ENCODE data around the gene DTX2. TPM values are rescaled to one million over a fixed set of nuclear protein-coding genes. Genes with fewer than 3 reads are reported as not detected.
"Not testable (repeated sequence)": the region's sequence is repeated elsewhere in the genome, so short reads cannot be mapped to it uniquely, and the experiment has no call there.

The DTX2 gene
- total and polyA plus RNA-seq, 2 donors (not counting 1 experiment from before 2014, with no cell fraction given), result 36.4 to 66.9 TPM

- H3K4me1 Mint-ChIP-seq; H3K4me1 ChIP-seq (ENCODE audit: control insufficient read depth in 2 of 2, insufficient read depth in 2 of 2, low read length in 2 of 2); H3K27me3 Mint-ChIP-seq; DNase-seq; POLR2A ChIA-PET; CTCF ChIA-PET; H3K9me3 Mint-ChIP-seq (ENCODE audit: insufficient read depth); H3K36me3 ChIP-seq (replicated peaks in 1 of 2; ENCODE audit: control extremely low read depth in 1 of 2, control insufficient read depth in 1 of 2, extremely low read depth in 1 of 2, insufficient read depth in 2 of 2, low read length in 1 of 2); H3K9me3 ChIP-seq (ENCODE audit: control extremely low read depth in 1 of 3, control insufficient read depth in 2 of 3, insufficient read depth in 1 of 3, low read length in 2 of 3); intact Hi-C loops (cut with micrococcal nuclease); H3K79me2 ChIP-seq (ENCODE audit: control insufficient read depth, insufficient read depth, low read length); H2AFZ ChIP-seq (ENCODE audit: insufficient read depth, low read depth, low read length, poor library complexity, severe bottlenecking); H3K9ac ChIP-seq (ENCODE audit: low read length); H3K4me3 Mint-ChIP-seq; H3K4me3 ChIP-seq (ENCODE audit: control extremely low read depth in 1 of 5, extremely low read depth in 1 of 5, insufficient read depth in 1 of 5, low read depth in 2 of 5, low read length in 4 of 5); H3K27ac ChIP-seq (ENCODE audit: low read length in 2 of 2); H3K27me3 ChIP-seq (replicated peaks in 1 of 4; ENCODE audit: control extremely low read depth in 1 of 4, control insufficient read depth in 3 of 4, insufficient read depth in 4 of 4, low read length in 3 of 4); ATAC-seq (ENCODE audit: low read depth); H3K27ac Mint-ChIP-seq; H3K4me2 ChIP-seq (replicated peaks; ENCODE audit: low read depth, low read length, poor library complexity, severe bottlenecking); H4K20me1 ChIP-seq (ENCODE audit: control insufficient read depth, insufficient read depth, low read length, poor library complexity, severe bottlenecking): not testable (repeated sequence)
- 100% methylated on average over 3 of the region's 16 CpGs for WGBS (ENCODE audit: insufficient coverage)
These were observed 34.2 kb downstream of the DTX2 start for GRCh38 chr7:76495717-76496116.

GRCh38 chr7:76497918-76498582 is 36.5 kb downstream of the DTX2 start:
- H2AFZ ChIP-seq (ENCODE audit: insufficient read depth, low read depth, low read length, poor library complexity, severe bottlenecking); H3K27me3 ChIP-seq (replicated peaks in 1 of 4; ENCODE audit: control extremely low read depth in 1 of 4, control insufficient read depth in 3 of 4, insufficient read depth in 4 of 4, low read length in 3 of 4); intact Hi-C loops (cut with micrococcal nuclease); H3K36me3 ChIP-seq (replicated peaks in 1 of 2; ENCODE audit: control extremely low read depth in 1 of 2, control insufficient read depth in 1 of 2, extremely low read depth in 1 of 2, insufficient read depth in 2 of 2, low read length in 1 of 2); H3K4me2 ChIP-seq (replicated peaks; ENCODE audit: low read depth, low read length, poor library complexity, severe bottlenecking); H3K27ac Mint-ChIP-seq; H3K79me2 ChIP-seq (ENCODE audit: control insufficient read depth, insufficient read depth, low read length); H3K27ac ChIP-seq (ENCODE audit: low read length in 2 of 2); DNase-seq; H3K9me3 Mint-ChIP-seq (ENCODE audit: insufficient read depth); H3K4me3 ChIP-seq (ENCODE audit: control extremely low read depth in 1 of 5, extremely low read depth in 1 of 5, insufficient read depth in 1 of 5, low read depth in 2 of 5, low read length in 4 of 5); CTCF ChIA-PET; H3K4me3 Mint-ChIP-seq; H3K27me3 Mint-ChIP-seq; H3K4me1 Mint-ChIP-seq; H3K4me1 ChIP-seq (ENCODE audit: control insufficient read depth in 2 of 2, insufficient read depth in 2 of 2, low read length in 2 of 2); ATAC-seq (ENCODE audit: low read depth); H3K9me3 ChIP-seq (ENCODE audit: control extremely low read depth in 1 of 3, control insufficient read depth in 2 of 3, insufficient read depth in 1 of 3, low read length in 2 of 3); H4K20me1 ChIP-seq (ENCODE audit: control insufficient read depth, insufficient read depth, low read length, poor library complexity, severe bottlenecking); POLR2A ChIA-PET; H3K9ac ChIP-seq (ENCODE audit: low read length): not testable (repeated sequence)
- no CpG with 5 or more reads among the region's 27 CpGs for WGBS (ENCODE audit: insufficient coverage)

GRCh38 chr7:76498583-76499200 is 37.2 kb downstream of the DTX2 start:
- DNase-seq, result not testable (repeated sequence)

GRCh38 chr7:76499201-76499923 is 37.9 kb downstream of the DTX2 start:
- not testable (repeated sequence) for DNase-seq

More at GRCh38 chr7:76498583-76499200, 37.2 kb downstream of the DTX2 start:
- H3K4me1 ChIP-seq (ENCODE audit: control insufficient read depth in 2 of 2, insufficient read depth in 2 of 2, low read length in 2 of 2); H3K27ac Mint-ChIP-seq; H3K27me3 ChIP-seq (replicated peaks in 1 of 4; ENCODE audit: control extremely low read depth in 1 of 4, control insufficient read depth in 3 of 4, insufficient read depth in 4 of 4, low read length in 3 of 4); H3K4me1 Mint-ChIP-seq; H3K9me3 Mint-ChIP-seq (ENCODE audit: insufficient read depth); H2AFZ ChIP-seq (ENCODE audit: insufficient read depth, low read depth, low read length, poor library complexity, severe bottlenecking); H3K4me2 ChIP-seq (replicated peaks; ENCODE audit: low read depth, low read length, poor library complexity, severe bottlenecking); H3K4me3 Mint-ChIP-seq; H3K9ac ChIP-seq (ENCODE audit: low read length); H3K27ac ChIP-seq (ENCODE audit: low read length in 2 of 2); H3K4me3 ChIP-seq (ENCODE audit: control extremely low read depth in 1 of 5, extremely low read depth in 1 of 5, insufficient read depth in 1 of 5, low read depth in 2 of 5, low read length in 4 of 5); CTCF ChIA-PET; H4K20me1 ChIP-seq (ENCODE audit: control insufficient read depth, insufficient read depth, low read length, poor library complexity, severe bottlenecking); POLR2A ChIA-PET; H3K79me2 ChIP-seq (ENCODE audit: control insufficient read depth, insufficient read depth, low read length); H3K27me3 Mint-ChIP-seq; H3K9me3 ChIP-seq (ENCODE audit: control extremely low read depth in 1 of 3, control insufficient read depth in 2 of 3, insufficient read depth in 1 of 3, low read length in 2 of 3); intact Hi-C loops (cut with micrococcal nuclease); H3K36me3 ChIP-seq (replicated peaks in 1 of 2; ENCODE audit: control extremely low read depth in 1 of 2, control insufficient read depth in 1 of 2, extremely low read depth in 1 of 2, insufficient read depth in 2 of 2, low read length in 1 of 2); ATAC-seq (ENCODE audit: low read depth): not testable (repeated sequence)
- 100% methylated on average over 1 of the region's 10 CpGs for whole genome bisulfite sequencing (ENCODE audit: insufficient coverage)

More at GRCh38 chr7:76499201-76499923, 37.9 kb downstream of the DTX2 start:
- H3K27ac Mint-ChIP-seq; H3K9ac ChIP-seq (ENCODE audit: low read length); POLR2A ChIA-PET; H3K4me3 Mint-ChIP-seq; ATAC-seq (ENCODE audit: low read depth); H3K4me1 ChIP-seq (ENCODE audit: control insufficient read depth in 2 of 2, insufficient read depth in 2 of 2, low read length in 2 of 2); intact Hi-C loops (cut with micrococcal nuclease); H3K9me3 ChIP-seq (ENCODE audit: control extremely low read depth in 1 of 3, control insufficient read depth in 2 of 3, insufficient read depth in 1 of 3, low read length in 2 of 3); H4K20me1 ChIP-seq (ENCODE audit: control insufficient read depth, insufficient read depth, low read length, poor library complexity, severe bottlenecking); H3K27me3 Mint-ChIP-seq; CTCF ChIA-PET; H3K27ac ChIP-seq (ENCODE audit: low read length in 2 of 2); H2AFZ ChIP-seq (ENCODE audit: insufficient read depth, low read depth, low read length, poor library complexity, severe bottlenecking); H3K4me3 ChIP-seq (ENCODE audit: control extremely low read depth in 1 of 5, extremely low read depth in 1 of 5, insufficient read depth in 1 of 5, low read depth in 2 of 5, low read length in 4 of 5); H3K4me2 ChIP-seq (replicated peaks; ENCODE audit: low read depth, low read length, poor library complexity, severe bottlenecking); H3K27me3 ChIP-seq (replicated peaks in 1 of 4; ENCODE audit: control extremely low read depth in 1 of 4, control insufficient read depth in 3 of 4, insufficient read depth in 4 of 4, low read length in 3 of 4); H3K9me3 Mint-ChIP-seq (ENCODE audit: insufficient read depth); H3K79me2 ChIP-seq (ENCODE audit: control insufficient read depth, insufficient read depth, low read length); H3K36me3 ChIP-seq (replicated peaks in 1 of 2; ENCODE audit: control extremely low read depth in 1 of 2, control insufficient read depth in 1 of 2, extremely low read depth in 1 of 2, insufficient read depth in 2 of 2, low read length in 1 of 2); H3K4me1 Mint-ChIP-seq: not testable (repeated sequence)
- no CpG with 5 or more reads among the region's 28 CpGs for WGBS (ENCODE audit: insufficient coverage)

All from B cell (primary cell).